Measurements from ENCODE around the gene KCNQ1.

- TF ChIP-seq CTCF (IDR thresholded peaks at IDR 0.05; ENCODE audit: poor library complexity, severe bottlenecking) (no peak), EP300 (conservative IDR thresholded peaks at IDR 0.05; ENCODE audit: poor library complexity, severe bottlenecking) (no peak), MXI1 (conservative IDR thresholded peaks at IDR 0.05; ENCODE audit: poor library complexity, severe bottlenecking) (no peak), EZH2 (IDR thresholded peaks at IDR 0.05; ENCODE audit: borderline replicate concordance, insufficient read depth, low read length, poor library complexity, severe bottlenecking) (no peak)
- TF ChIP-seq, protein P1, sequence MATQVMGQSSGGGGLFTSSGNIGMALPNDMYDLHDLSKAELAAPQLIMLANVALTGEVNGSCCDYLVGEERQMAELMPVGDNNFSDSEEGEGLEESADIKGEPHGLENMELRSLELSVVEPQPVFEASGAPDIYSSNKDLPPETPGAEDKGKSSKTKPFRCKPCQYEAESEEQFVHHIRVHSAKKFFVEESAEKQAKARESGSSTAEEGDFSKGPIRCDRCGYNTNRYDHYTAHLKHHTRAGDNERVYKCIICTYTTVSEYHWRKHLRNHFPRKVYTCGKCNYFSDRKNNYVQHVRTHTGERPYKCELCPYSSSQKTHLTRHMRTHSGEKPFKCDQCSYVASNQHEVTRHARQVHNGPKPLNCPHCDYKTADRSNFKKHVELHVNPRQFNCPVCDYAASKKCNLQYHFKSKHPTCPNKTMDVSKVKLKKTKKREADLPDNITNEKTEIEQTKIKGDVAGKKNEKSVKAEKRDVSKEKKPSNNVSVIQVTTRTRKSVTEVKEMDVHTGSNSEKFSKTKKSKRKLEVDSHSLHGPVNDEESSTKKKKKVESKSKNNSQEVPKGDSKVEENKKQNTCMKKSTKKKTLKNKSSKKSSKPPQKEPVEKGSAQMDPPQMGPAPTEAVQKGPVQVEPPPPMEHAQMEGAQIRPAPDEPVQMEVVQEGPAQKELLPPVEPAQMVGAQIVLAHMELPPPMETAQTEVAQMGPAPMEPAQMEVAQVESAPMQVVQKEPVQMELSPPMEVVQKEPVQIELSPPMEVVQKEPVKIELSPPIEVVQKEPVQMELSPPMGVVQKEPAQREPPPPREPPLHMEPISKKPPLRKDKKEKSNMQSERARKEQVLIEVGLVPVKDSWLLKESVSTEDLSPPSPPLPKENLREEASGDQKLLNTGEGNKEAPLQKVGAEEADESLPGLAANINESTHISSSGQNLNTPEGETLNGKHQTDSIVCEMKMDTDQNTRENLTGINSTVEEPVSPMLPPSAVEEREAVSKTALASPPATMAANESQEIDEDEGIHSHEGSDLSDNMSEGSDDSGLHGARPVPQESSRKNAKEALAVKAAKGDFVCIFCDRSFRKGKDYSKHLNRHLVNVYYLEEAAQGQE (IDR thresholded peaks at IDR 0.05; ENCODE audit: borderline replicate concordance) = no peak
Observed at GRCh38 chr11:2848497-2848896, 403.7 kb downstream of the KCNQ1 start.

Measured in neural cell (in vitro differentiated cells).